MCF 10A (cell line): Measurements from ENCODE around the gene ACOT7. TPM values are rescaled to one million over a fixed set of nuclear protein-coding genes. Genes with fewer than 3 reads are reported as not detected.

Experiments used
- BruUV-seq: library from RNA; stranded (reverse); fragments of 400-500 nt; replicated peaks from 2 replicates; lab custom pipeline; 2021; lab: Mats Ljungman, UMichigan
- CTCF ChIA-PET: fragments of 300-600 bp; sonication (Branson Sonifier 250); formaldehyde crosslinking; extraction: SDS; loops from one replicate; lab custom pipeline; 2021; ENCODE audit warnings: antibody characterized with exemption, inconsistent platforms; lab: Yijun Ruan, JAX
- POLR2A ChIA-PET: fragments of 300-600, 350-650 bp; sonication (Branson Sonifier 250); formaldehyde crosslinking; extraction: SDS; loops from one replicate; lab custom pipeline; 2020; ENCODE audit warnings: antibody characterized with exemption, inconsistent platforms; lab: Yijun Ruan, JAX
- DNase-seq: peaks from one replicate; pipeline ENCODE4 v3.0.0-alpha.2; 2018; ENCODE audit not compliant: unreplicated experiment
- H3K27ac Mint-ChIP-seq: one replicate; pipeline ENCODE4 v1.8.0; 2022; ENCODE audit warnings: mild to moderate bottlenecking, low read depth, mixed read lengths; ENCODE audit not compliant: unreplicated experiment
- H3K27me3 Mint-ChIP-seq: one replicate; pipeline ENCODE4 v1.8.0; 2022; ENCODE audit warnings: mixed read lengths; ENCODE audit not compliant: insufficient read depth, unreplicated experiment
- H3K36me3 Mint-ChIP-seq: one replicate; pipeline ENCODE4 v1.8.0; 2022; ENCODE audit warnings: mild to moderate bottlenecking, moderate library complexity, mixed read lengths; ENCODE audit not compliant: insufficient read depth, unreplicated experiment
- H3K4me1 Mint-ChIP-seq: one replicate; pipeline ENCODE4 v1.8.0; 2022; ENCODE audit warnings: mixed read lengths; ENCODE audit not compliant: insufficient read depth, unreplicated experiment
- H3K4me3 Mint-ChIP-seq: one replicate; pipeline ENCODE4 v1.8.0; 2022; ENCODE audit warnings: mild to moderate bottlenecking, moderate library complexity, mixed read lengths; ENCODE audit not compliant: unreplicated experiment
- H3K9me3 Mint-ChIP-seq: one replicate; pipeline ENCODE4 v1.8.0; 2022; ENCODE audit warnings: mixed read lengths; ENCODE audit not compliant: unreplicated experiment
- CTCF ChIP-seq: fragments of 200-600 bp; IDR thresholded peaks from one replicate; pipeline ENCODE4 v1.8.0; 2022; ENCODE audit warnings: antibody characterized with exemption, mild to moderate bottlenecking; ENCODE audit not compliant: unreplicated experiment
- intact Hi-C: fragments of 100-400 bp; cut with micrococcal nuclease; formaldehyde crosslinking; loops from 2 replicates; pipeline ENCODE4 v1.14.1; 2022
- total RNA-seq: library from RNA; stranded (reverse); gene quantifications from 2 replicates; pipeline ENCODE4 v1.2.3, GENCODE V29; 2022

ACOT7 gene
- total RNA-seq, 1 experiment from 2014 or later: 117 TPM

- DNase-seq: no peak
- Mint-ChIP-seq H3K27ac (no peak overlapping the region), H3K27me3 (no peaks in the 10 kb centered on the region), H3K4me3 (no peak overlapping the region), H3K4me1 (no peaks in the 10 kb centered on the region), H3K36me3 (peaks cover 33% of the 10 kb centered on the region), H3K9me3 (no peaks in the 10 kb centered on the region)
- POLR2A ChIA-PET: no interaction called here
- CTCF ChIA-PET: interaction anchor here (0.6 kb wide), 1 partner anchor 221 kb away, joined by 3 read pairs; no protein-coding TSS in a partner anchor
- BruUV-seq: no TSS peak
- intact Hi-C loops: no loop called here
- no peak for TF ChIP-seq CTCF
Observed at GRCh38 chr1:6331543-6332273, 61.9 kb downstream of the ACOT7 start.

- no peak overlapping the region for H3K27ac Mint-ChIP-seq
Observed at GRCh38 chr1:6330410-6330911, 63.1 kb downstream of the ACOT7 start.

GRCh38 chr1:6329851-6330250, 63.7 kb downstream of the ACOT7 start:
- DNase-seq: no peak
- Mint-ChIP-seq H3K4me1 (peaks cover 6% of the 10 kb centered on the region), H3K9me3 (no peaks in the 10 kb centered on the region), H3K36me3 (peaks cover 35% of the 10 kb centered on the region), H3K27ac (no peak overlapping the region), H3K27me3 (no peaks in the 10 kb centered on the region), H3K4me3 (no peak overlapping the region)
- intact Hi-C loops: no loop called here
- ChIA-PET POLR2A (no interaction called here), CTCF (interaction anchor here (1.2 to 1.4 kb wide), 2 partner anchors 9 to 14 kb away, joined by 3 to 6 read pairs; no protein-coding TSS in a partner anchor)
- TF ChIP-seq CTCF: no peak
- BruUV-seq: no TSS peak

More at GRCh38 chr1:6330410-6330911, 63.1 kb downstream of the ACOT7 start:
- DNase-seq: no peak
- Mint-ChIP-seq H3K36me3 (peaks cover 34% of the 10 kb centered on the region), H3K9me3 (no peaks in the 10 kb centered on the region), H3K4me1 (peaks cover 4% of the 10 kb centered on the region), H3K27me3 (no peaks in the 10 kb centered on the region), H3K4me3 (no peak overlapping the region)
- intact Hi-C loops: no loop called here
- no peak for TF ChIP-seq CTCF
- BruUV-seq: no TSS peak
- CTCF ChIA-PET: interaction anchor here (1.4 kb wide), 1 partner anchor 13 kb away, joined by 6 read pairs; no protein-coding TSS in a partner anchor
- POLR2A ChIA-PET: no interaction called here

- ChIA-PET POLR2A (no interaction called here), CTCF (interaction anchor here (1.2 to 1.3 kb wide), 2 partner anchors 9 to 82 kb away, joined by 3 read pairs; no protein-coding TSS in a partner anchor)
- no peak overlapping the region for H3K4me3 Mint-ChIP-seq
- TF ChIP-seq CTCF: no peak
- intact Hi-C loops: no loop called here
- H3K36me3 Mint-ChIP-seq: peaks cover 35% of the 10 kb centered on the region
- no peak overlapping the region for H3K27ac Mint-ChIP-seq
- H3K27me3 Mint-ChIP-seq: no peaks in the 10 kb centered on the region
- no TSS peak for BruUV-seq
- peaks cover 6% of the 10 kb centered on the region for H3K4me1 Mint-ChIP-seq
- no peak for DNase-seq
- no peaks in the 10 kb centered on the region for H3K9me3 Mint-ChIP-seq
Observed at GRCh38 chr1:6329396-6329795, 64.2 kb downstream of the ACOT7 start.
